DOHH2 (cell line): ENCODE measurements around the gene PACRG.

Source experiments
- H3F3A ChIP-seq: fragments of 200-600 bp; sonication (generic), shearing (Covaris generic); 2 replicates; pipeline ENCODE4 v1.6.0; 2016; ENCODE audit warnings: antibody characterized with exemption, mild to moderate bottlenecking; ENCODE audit not compliant: control insufficient read depth, insufficient read depth
- H3K27ac ChIP-seq: fragments of 200-600 bp; sonication (generic); 2 replicates; pipeline ENCODE4 v1.5.1; 2014; ENCODE audit warnings: low read depth, mild to moderate bottlenecking, low read length, moderate library complexity
- H3K27me3 ChIP-seq: fragments of 200-600 bp; sonication (generic); 2 replicates; pipeline ENCODE4 v1.6.1; 2014; ENCODE audit warnings: mild to moderate bottlenecking, low read length, mixed read lengths; ENCODE audit not compliant: control insufficient read depth
- H3K36me3 ChIP-seq: fragments of 200-600 bp; sonication (generic); 2 replicates; pipeline ENCODE4 v1.6.1; 2014; ENCODE audit warnings: mild to moderate bottlenecking, low read length, moderate library complexity, mixed read lengths; ENCODE audit not compliant: control insufficient read depth
- H3K4me1 ChIP-seq: fragments of 200-600 bp; sonication (generic); 2 replicates; pipeline ENCODE4 v1.6.1; 2014; ENCODE audit warnings: mild to moderate bottlenecking, low read length, mixed read lengths; ENCODE audit not compliant: control insufficient read depth
- H3K4me2 ChIP-seq: fragments of 200-600 bp; sonication (generic); 2 replicates; pipeline ENCODE4 v1.6.0; 2014; ENCODE audit warnings: mild to moderate bottlenecking, low read length, moderate library complexity
- H3K4me3 ChIP-seq: fragments of 200-600 bp; sonication (generic); 2 replicates; pipeline ENCODE4 v1.5.1; 2014; ENCODE audit warnings: mild to moderate bottlenecking, low read length, mixed read lengths
- H3K79me2 ChIP-seq: fragments of 200-600 bp; sonication (generic); 2 replicates; pipeline ENCODE4 v1.6.1; 2014; ENCODE audit warnings: mild to moderate bottlenecking, low read length, mixed read lengths; ENCODE audit not compliant: control insufficient read depth
- H3K9me2 ChIP-seq: fragments of 200-600 bp; sonication (generic); replicated peaks from 2 replicates; pipeline ENCODE4 v1.6.1; 2014; ENCODE audit warnings: mild to moderate bottlenecking, low read length, mixed read lengths; ENCODE audit not compliant: control insufficient read depth
- H3K9me3 ChIP-seq: fragments of 200-600 bp; sonication (generic); 2 replicates; pipeline ENCODE4 v1.6.1; 2014; ENCODE audit warnings: antibody characterized with exemption, low read length, mixed read lengths; ENCODE audit not compliant: control insufficient read depth, insufficient read depth
- H4K20me1 ChIP-seq: fragments of 200-600 bp; sonication (generic); 2 replicates; pipeline ENCODE4 v1.6.0; 2014; ENCODE audit warnings: low read depth, mild to moderate bottlenecking, antibody characterized with exemption, low read length, moderate library complexity; ENCODE audit not compliant: control insufficient read depth, insufficient read depth
- CTCF ChIP-seq: fragments of 200-600 bp; sonication (generic); IDR thresholded peaks from one replicate; pipeline ENCODE4 v1.5.1; 2014; ENCODE audit warnings: antibody characterized with exemption, mild to moderate bottlenecking, low read depth, low read length; ENCODE audit not compliant: poor library complexity, severe bottlenecking
- EZH2phosphoT487 ChIP-seq: fragments of 200-600 bp; sonication (generic); IDR thresholded peaks from 2 replicates; pipeline ENCODE4 v1.6.1; 2017; ENCODE audit warnings: borderline replicate concordance, mild to moderate bottlenecking, antibody characterized with exemption, low read length, moderate library complexity, mixed read lengths

Gene PACRG

DNA sequence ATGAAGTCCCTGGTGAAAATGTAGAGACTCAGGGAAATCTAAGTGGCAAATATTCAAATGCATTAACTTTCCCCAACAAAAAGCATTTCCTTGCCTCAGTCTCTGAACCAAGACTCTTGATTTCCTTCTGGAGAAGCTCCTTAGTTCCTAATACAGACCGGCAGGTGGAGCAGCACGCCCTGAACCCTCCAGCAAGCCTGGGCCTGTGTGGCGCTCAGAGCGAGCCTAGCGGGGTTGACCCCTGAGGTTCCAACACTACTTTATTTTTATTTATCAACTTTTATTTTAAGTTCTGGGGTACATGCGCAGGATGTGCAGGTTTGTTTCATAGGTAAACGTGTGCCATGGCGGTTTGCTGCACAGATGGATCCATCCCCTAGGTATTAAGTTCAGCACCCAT is 50.8 kb downstream of the PACRG start:
- Histone ChIP-seq H3K9me3 (peaks cover 2% of the 10 kb centered on the region; the same call in 1 of the 2 replicates), H3K27ac (no peak overlapping the region), H4K20me1 (no peaks in the 10 kb centered on the region), H3F3A (no peaks in the 10 kb centered on the region), H3K4me1 (no peaks in the 10 kb centered on the region), H3K79me2 (no peaks in the 10 kb centered on the region), H3K27me3 (no peaks in the 10 kb centered on the region), H3K4me2 (no peak overlapping the region), H3K36me3 (no peaks in the 10 kb centered on the region), H3K9me2 (no peaks in the 10 kb centered on the region), H3K4me3 (no peak overlapping the region)
- TF ChIP-seq EZH2phosphoT487 (no peak), CTCF (no peak)

GRCh38 chr6:162785632-162786242 is 58.0 kb downstream of the PACRG start:
- H3K4me2 ChIP-seq, result no peak overlapping the region
- H3K4me1 ChIP-seq, result no peaks in the 10 kb centered on the region
- no peaks in the 10 kb centered on the region for H3K9me3 ChIP-seq
- no peaks in the 10 kb centered on the region for H3K79me2 ChIP-seq
- H4K20me1 ChIP-seq, result no peaks in the 10 kb centered on the region
- no peaks in the 10 kb centered on the region for H3K36me3 ChIP-seq
- H3K4me3 ChIP-seq, result no peak overlapping the region
- H3K27ac ChIP-seq, result no peak overlapping the region
- no peaks in the 10 kb centered on the region for H3K9me2 ChIP-seq
- no peaks in the 10 kb centered on the region for H3K27me3 ChIP-seq
- no peak for TF ChIP-seq CTCF
- TF ChIP-seq EZH2phosphoT487, result no peak
- no peaks in the 10 kb centered on the region for H3F3A ChIP-seq

DNA sequence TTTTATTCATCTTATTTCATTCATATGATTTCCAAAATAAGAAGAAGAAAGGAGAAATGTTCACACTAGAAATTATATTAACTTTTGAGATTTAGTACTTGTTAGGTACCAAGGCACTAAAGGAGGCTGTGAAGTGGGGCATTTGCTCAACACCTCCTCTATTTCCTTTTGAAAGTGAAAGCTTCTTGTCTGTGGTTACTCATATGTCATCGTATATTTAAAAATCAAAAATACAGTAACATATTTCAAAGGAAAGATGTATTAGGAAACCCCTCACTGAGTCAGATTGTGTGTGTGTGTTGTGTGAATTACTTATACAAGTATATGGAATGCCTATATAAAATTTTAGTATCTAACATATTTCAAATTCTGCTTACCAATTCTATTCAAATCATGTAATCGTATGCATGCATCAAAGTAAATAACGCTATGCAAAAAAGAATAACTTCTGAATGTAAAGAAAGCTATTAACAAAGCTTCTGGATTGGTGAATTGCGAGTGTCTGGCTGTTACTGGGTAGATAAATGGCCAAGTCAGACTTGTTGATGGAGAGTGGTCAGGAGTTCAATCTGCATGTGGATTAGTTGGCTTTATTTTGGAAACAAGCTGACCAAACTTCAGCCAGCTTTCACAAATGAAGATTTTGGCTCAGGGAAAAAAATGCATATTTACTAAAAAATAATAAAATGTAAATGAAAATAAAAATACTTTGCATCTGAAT is 70.9 kb downstream of the PACRG start:
- H3K27me3 ChIP-seq, result no peaks in the 10 kb centered on the region
- no peak overlapping the region for H3K4me2 ChIP-seq
- no peaks in the 10 kb centered on the region for H4K20me1 ChIP-seq
- TF ChIP-seq EZH2phosphoT487 (no peak), CTCF (no peak)
- H3K4me1 ChIP-seq, result no peaks in the 10 kb centered on the region
- no peak overlapping the region for H3K27ac ChIP-seq
- no peaks in the 10 kb centered on the region for H3K79me2 ChIP-seq
- no peaks in the 10 kb centered on the region for H3K9me2 ChIP-seq
- H3K4me3 ChIP-seq, result no peak overlapping the region
- no peaks in the 10 kb centered on the region for H3K36me3 ChIP-seq
- H3K9me3 ChIP-seq, result no peaks in the 10 kb centered on the region
- no peaks in the 10 kb centered on the region for H3F3A ChIP-seq
